Measurements from ENCODE around the gene CDC42BPG. TPM values are rescaled to one million over a fixed set of nuclear protein-coding genes. Genes with fewer than 3 reads are reported as not detected.

CDC42BPG gene
- total and polyA plus RNA-seq, 2 of the 8 experiments (the other 6 are each of a cell fraction or from before 2014, with no cell fraction given): 3.7 to 10.6 TPM

DNA sequence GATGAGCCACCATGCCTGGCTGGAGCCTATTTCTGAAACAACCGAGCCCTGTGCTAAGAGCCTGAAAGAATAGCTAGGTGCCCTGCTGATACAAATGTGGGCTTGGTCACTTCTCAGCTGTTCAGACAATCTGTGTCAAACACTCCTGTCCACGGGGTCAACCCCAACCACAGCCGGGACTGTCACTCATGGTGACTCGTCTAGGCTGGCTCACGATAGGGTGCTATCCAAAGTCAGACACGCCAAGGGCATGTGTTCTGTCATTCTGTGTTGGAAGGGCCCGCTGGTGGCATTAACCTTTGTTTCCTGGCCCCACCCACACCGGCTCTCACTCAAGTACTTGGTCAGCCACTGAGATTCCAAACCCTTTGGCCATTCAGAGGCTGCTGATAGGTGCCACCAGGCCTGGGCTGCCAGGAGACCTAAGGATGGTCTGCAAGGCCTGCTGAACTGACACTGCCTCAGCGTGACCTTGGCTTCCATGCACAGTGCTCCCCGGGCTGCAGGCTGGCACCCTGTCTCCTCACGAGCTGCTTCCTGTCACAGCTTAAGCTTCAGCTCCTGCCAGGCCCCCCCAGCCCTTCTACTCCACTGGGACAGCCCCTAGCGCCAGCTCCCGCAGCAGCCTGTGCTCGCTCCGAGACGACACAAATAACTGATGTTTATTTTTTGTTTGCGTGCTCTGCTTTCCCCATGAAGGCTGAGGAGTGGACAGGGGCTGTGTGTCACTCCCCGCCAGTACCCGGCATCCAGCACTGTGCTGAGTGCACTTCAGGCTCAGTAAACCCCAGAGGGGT is 14.2 kb upstream of the CDC42BPG start:
- no peak overlapping the region for H4K5ac ChIP-seq (ENCODE audit: insufficient read length, low read depth, low read length)
- no peak overlapping the region; the same call in 1 of the 2 replicates for H4K8ac ChIP-seq (ENCODE audit: extremely low read depth, insufficient read depth, low read length)
- H3K36me3 ChIP-seq (ENCODE audit: control insufficient read depth in 2 of 4, insufficient read depth in 4 of 4, low read length in 3 of 4): peaks cover 0 to 5% (median 0%) of the 10 kb centered on the region in 4 experiments; a peak in 3 of 8 replicates
- no peak overlapping the region for H2BK15ac ChIP-seq (ENCODE audit: low read length)
- no peak overlapping the region for H3K4me2 ChIP-seq (ENCODE audit: insufficient read depth in 1 of 2, low read depth in 2 of 2, low read length in 2 of 2)
- H2BK20ac ChIP-seq (ENCODE audit: low read length): no peak overlapping the region
- H3K4me1 ChIP-seq (replicated peaks in 1 of 4; ENCODE audit: control insufficient read depth in 3 of 4, insufficient read depth in 4 of 4, low read length in 3 of 4): peaks cover 0 to 14% (median 8%) of the 10 kb centered on the region in 4 experiments; a peak in 6 of 7 replicates
- H2AFZ ChIP-seq (ENCODE audit: low read length): no peak overlapping the region
- no peak overlapping the region; the same call in 1 of the 2 replicates for H2BK5ac ChIP-seq (ENCODE audit: low read depth, low read length)
- H3K23me2 ChIP-seq (ENCODE audit: low read depth, low read length): no peaks in the 10 kb centered on the region
- H3K23ac ChIP-seq (ENCODE audit: insufficient read length): no peak overlapping the region
- no peak overlapping the region for H4K91ac ChIP-seq (replicated peaks; ENCODE audit: insufficient read length, low read length)
- POLR2A ChIA-PET (ENCODE audit: partially characterized antibody): interaction anchor here (25.7 kb wide), 1 partner anchor 26 kb away, joined by 408 read pairs; the partner anchor contains the start of gene EHD1
- H3K4ac ChIP-seq (replicated peaks; ENCODE audit: insufficient read length, low read depth, low read length): no peak overlapping the region
- CTCF ChIA-PET (ENCODE audit: partially characterized antibody): interaction anchor here (0.6 to 32.3 kb wide), 5 partner anchors 8 to 43 kb away, joined by 3 to 1058 read pairs (median 16); partner anchors contain the start of gene EHD1
- DNase-seq (ENCODE audit: low read depth in 1 of 2, low spot score in 2 of 2) (no peak), FAIRE-seq (no peak)
- no peak overlapping the region for H3K56ac ChIP-seq (replicated peaks; ENCODE audit: insufficient read length, low read depth, low read length)
- H4K20me1 ChIP-seq (replicated peaks in 1 of 2; ENCODE audit: control insufficient read depth in 1 of 2, insufficient read depth in 2 of 2, low read length in 2 of 2): peaks cover 0 to 3% of the 10 kb centered on the region in 2 experiments
- no peak overlapping the region for H3K27ac ChIP-seq (ENCODE audit: low read depth, low read length)
- no peak overlapping the region for H2BK120ac ChIP-seq (replicated peaks; ENCODE audit: low read depth, low read length)
- no peak overlapping the region for H3K18ac ChIP-seq (ENCODE audit: extremely low read depth, low read length)
- no peaks in the 10 kb centered on the region for H3K9me3 ChIP-seq (ENCODE audit: insufficient read depth in 2 of 2, low read depth in 1 of 2, low read length in 1 of 2)
- H3K27me3 ChIP-seq (replicated peaks in 1 of 4; ENCODE audit: control insufficient read depth in 3 of 4, extremely low read depth in 1 of 4, insufficient read depth in 3 of 4, low read length in 3 of 4): no peaks in the 10 kb centered on the region
- H2AK5ac ChIP-seq (ENCODE audit: low read depth, low read length): no peak overlapping the region
- peaks cover 0 to 5% of the 10 kb centered on the region in 2 experiments; a peak in 1 of 4 replicates for H3K79me2 ChIP-seq (ENCODE audit: control insufficient read depth in 1 of 2, insufficient read depth in 2 of 2, low read length in 2 of 2)
- WGBS, 2 experiments (ENCODE audit: extremely low coverage in 1 of 2, insufficient coverage in 1 of 2, insufficient read length in 1 of 2, insufficient replicate concordance in 2 of 2, low coverage in 1 of 2, low lambda C conversion rate in 2 of 2, missing lambda C conversion rate in 1 of 2): 91% methylated on average over 19 of the region's 19 CpGs; no CpG with 5 or more reads in 1 of the 2 experiments
- H3K14ac ChIP-seq (ENCODE audit: insufficient read length): no peak overlapping the region
- no peak overlapping the region for H2BK12ac ChIP-seq (ENCODE audit: low read depth, low read length)
- H3K4me3 ChIP-seq (ENCODE audit: extremely low read depth in 1 of 4, insufficient read depth in 2 of 4, low read depth in 3 of 4, low read length in 4 of 4): no peak overlapping the region
- peaks cover 4% of the 10 kb centered on the region for H3K79me1 ChIP-seq (ENCODE audit: low read depth, low read length)
- no peak overlapping the region for H3K9ac ChIP-seq (replicated peaks in 1 of 4; ENCODE audit: extremely low read depth in 1 of 4, low read depth in 3 of 4, low read length in 3 of 4)
- TF ChIP-seq SUZ12 (IDR thresholded peaks at IDR 0.05; ENCODE audit: low read length) (no peak), TAF7 (optimal IDR thresholded peaks at IDR 0.05; ENCODE audit: borderline replicate concordance, low read depth, low read length) (no peak)
